ENCODE data around the gene PDE4D.

GRCh38 chr5:59264013-59264412 is 629.5 kb downstream of the PDE4D start:
- TF ChIP-seq, protein P1, sequence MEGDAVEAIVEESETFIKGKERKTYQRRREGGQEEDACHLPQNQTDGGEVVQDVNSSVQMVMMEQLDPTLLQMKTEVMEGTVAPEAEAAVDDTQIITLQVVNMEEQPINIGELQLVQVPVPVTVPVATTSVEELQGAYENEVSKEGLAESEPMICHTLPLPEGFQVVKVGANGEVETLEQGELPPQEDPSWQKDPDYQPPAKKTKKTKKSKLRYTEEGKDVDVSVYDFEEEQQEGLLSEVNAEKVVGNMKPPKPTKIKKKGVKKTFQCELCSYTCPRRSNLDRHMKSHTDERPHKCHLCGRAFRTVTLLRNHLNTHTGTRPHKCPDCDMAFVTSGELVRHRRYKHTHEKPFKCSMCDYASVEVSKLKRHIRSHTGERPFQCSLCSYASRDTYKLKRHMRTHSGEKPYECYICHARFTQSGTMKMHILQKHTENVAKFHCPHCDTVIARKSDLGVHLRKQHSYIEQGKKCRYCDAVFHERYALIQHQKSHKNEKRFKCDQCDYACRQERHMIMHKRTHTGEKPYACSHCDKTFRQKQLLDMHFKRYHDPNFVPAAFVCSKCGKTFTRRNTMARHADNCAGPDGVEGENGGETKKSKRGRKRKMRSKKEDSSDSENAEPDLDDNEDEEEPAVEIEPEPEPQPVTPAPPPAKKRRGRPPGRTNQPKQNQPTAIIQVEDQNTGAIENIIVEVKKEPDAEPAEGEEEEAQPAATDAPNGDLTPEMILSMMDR (conservative IDR thresholded peaks at IDR 0.05 in 1 of 2, IDR thresholded peaks at IDR 0.05 in 1 of 2; ENCODE audit: extremely low read depth in 1 of 2, insufficient read depth in 1 of 2, low read depth in 1 of 2, low read length in 2 of 2): no peak
- TF ChIP-seq EZH2 (IDR thresholded peaks at IDR 0.05; ENCODE audit: borderline replicate concordance, low read length): no peak
